ENCODE data around the gene TXNDC2.

DNA sequence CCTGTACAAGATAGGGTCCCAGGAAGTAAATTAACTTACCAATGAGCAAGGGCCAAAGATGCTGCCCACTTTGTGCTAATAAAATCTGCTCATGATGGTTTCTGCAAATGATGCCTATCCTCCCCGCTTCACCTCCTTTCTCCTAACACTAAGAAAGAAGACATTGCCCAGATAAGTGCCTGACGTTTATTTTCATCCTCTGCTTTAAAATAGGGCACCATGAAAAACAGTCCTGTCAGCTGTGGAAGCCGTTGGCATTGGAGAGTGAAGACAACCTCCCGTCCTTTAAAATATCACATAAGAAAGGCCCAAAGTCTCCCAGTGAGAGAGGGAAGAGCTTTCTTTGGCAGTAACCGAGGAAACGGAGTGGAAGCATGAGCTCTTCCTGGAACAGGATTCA, 1.7 kb upstream of the TXNDC2 start:
- TF ChIP-seq, protein P1, sequence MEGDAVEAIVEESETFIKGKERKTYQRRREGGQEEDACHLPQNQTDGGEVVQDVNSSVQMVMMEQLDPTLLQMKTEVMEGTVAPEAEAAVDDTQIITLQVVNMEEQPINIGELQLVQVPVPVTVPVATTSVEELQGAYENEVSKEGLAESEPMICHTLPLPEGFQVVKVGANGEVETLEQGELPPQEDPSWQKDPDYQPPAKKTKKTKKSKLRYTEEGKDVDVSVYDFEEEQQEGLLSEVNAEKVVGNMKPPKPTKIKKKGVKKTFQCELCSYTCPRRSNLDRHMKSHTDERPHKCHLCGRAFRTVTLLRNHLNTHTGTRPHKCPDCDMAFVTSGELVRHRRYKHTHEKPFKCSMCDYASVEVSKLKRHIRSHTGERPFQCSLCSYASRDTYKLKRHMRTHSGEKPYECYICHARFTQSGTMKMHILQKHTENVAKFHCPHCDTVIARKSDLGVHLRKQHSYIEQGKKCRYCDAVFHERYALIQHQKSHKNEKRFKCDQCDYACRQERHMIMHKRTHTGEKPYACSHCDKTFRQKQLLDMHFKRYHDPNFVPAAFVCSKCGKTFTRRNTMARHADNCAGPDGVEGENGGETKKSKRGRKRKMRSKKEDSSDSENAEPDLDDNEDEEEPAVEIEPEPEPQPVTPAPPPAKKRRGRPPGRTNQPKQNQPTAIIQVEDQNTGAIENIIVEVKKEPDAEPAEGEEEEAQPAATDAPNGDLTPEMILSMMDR (IDR thresholded peaks at IDR 0.05): no peak
- no peak for TF ChIP-seq EZH2 (IDR thresholded peaks at IDR 0.05)
- no peak for TF ChIP-seq EZH2phosphoT487 (IDR thresholded peaks at IDR 0.05)

All from neural progenitor cell (in vitro differentiated cells).